Effector memory CD4-positive, alpha-beta T cell (primary cell): ENCODE results near the gene MOCS2.

Experiments
- DNase-seq, 3 donors: peaks; one replicate each; pipeline ENCODE4 v3.0.0-alpha.2; 2020
- H3K27ac ChIP-seq: 2 replicates; pipeline ENCODE4 v1.7.0; 2013; ENCODE audit warnings: mild to moderate bottlenecking, low read length, moderate library complexity; ENCODE audit not compliant: insufficient read depth, poor library complexity, severe bottlenecking
- H3K27me3 ChIP-seq: replicated peaks from 2 replicates; pipeline ENCODE4 v1.7.0; 2013; ENCODE audit warnings: mild to moderate bottlenecking, low read length; ENCODE audit not compliant: insufficient read depth, control insufficient read depth, poor library complexity, severe bottlenecking
- H3K36me3 ChIP-seq: 2 replicates; pipeline ENCODE4 v1.7.0; 2013; ENCODE audit warnings: mild to moderate bottlenecking, low read length, moderate library complexity; ENCODE audit not compliant: control insufficient read depth, insufficient read depth
- H3K4me1 ChIP-seq: 2 replicates; pipeline ENCODE4 v1.7.0; 2013; ENCODE audit warnings: low read length, mild to moderate bottlenecking; ENCODE audit not compliant: control insufficient read depth, insufficient read depth, poor library complexity, severe bottlenecking
- H3K4me3 ChIP-seq: 2 replicates; pipeline ENCODE4 v1.7.0; 2013; ENCODE audit warnings: low read length, low read depth, mild to moderate bottlenecking; ENCODE audit not compliant: insufficient read depth, poor library complexity, severe bottlenecking
- H3K9me3 ChIP-seq: 2 replicates; pipeline ENCODE4 v1.7.0; 2013; ENCODE audit warnings: mild to moderate bottlenecking, low read length, moderate library complexity; ENCODE audit not compliant: control insufficient read depth

Gene MOCS2

GRCh38 chr5:53099546-53099945, 10.0 kb downstream of the MOCS2 start:
- H3K27ac ChIP-seq, result no peak overlapping the region
- peaks cover 47% of the 10 kb centered on the region for H3K36me3 ChIP-seq

GRCh38 chr5:53095931-53096525, 13.5 kb downstream of the MOCS2 start:
- H3K36me3 ChIP-seq, result peaks cover 28% of the 10 kb centered on the region
- DNase-seq, result peak; percentile 14 to 62 (median 31)
- H3K4me1 ChIP-seq, result no peaks in the 10 kb centered on the region
- no peak overlapping the region for H3K27ac ChIP-seq
- H3K4me3 ChIP-seq, result no peak overlapping the region
- H3K27me3 ChIP-seq, result no peaks in the 10 kb centered on the region
- H3K9me3 ChIP-seq, result no peaks in the 10 kb centered on the region

More at GRCh38 chr5:53099546-53099945, 10.0 kb downstream of the MOCS2 start:
- no peaks in the 10 kb centered on the region for H3K27me3 ChIP-seq
- H3K9me3 ChIP-seq, result no peaks in the 10 kb centered on the region
- H3K4me1 ChIP-seq, result no peaks in the 10 kb centered on the region
- no peak overlapping the region for H3K4me3 ChIP-seq
- DNase-seq, result no peak

- no peak for DNase-seq
- Histone ChIP-seq H3K9me3 (no peaks in the 10 kb centered on the region), H3K27me3 (no peaks in the 10 kb centered on the region), H3K36me3 (peaks cover 22% of the 10 kb centered on the region), H3K4me1 (no peaks in the 10 kb centered on the region), H3K4me3 (no peak overlapping the region), H3K27ac (no peak overlapping the region)
These were observed 14.3 kb downstream of the MOCS2 start for GRCh38 chr5:53095217-53095616.

GRCh38 chr5:53092242-53092641, 17.3 kb downstream of the MOCS2 start:
- H3K9me3 ChIP-seq, result no peaks in the 10 kb centered on the region
- no peak overlapping the region for H3K27ac ChIP-seq
- no peak overlapping the region for H3K4me3 ChIP-seq
- H3K27me3 ChIP-seq, result no peaks in the 10 kb centered on the region
- no peaks in the 10 kb centered on the region for H3K4me1 ChIP-seq
- H3K36me3 ChIP-seq, result peaks cover 4% of the 10 kb centered on the region
- no peak for DNase-seq

- no peaks in the 10 kb centered on the region for H3K4me1 ChIP-seq
- no peak for DNase-seq
- H3K4me3 ChIP-seq, result no peak overlapping the region
- H3K9me3 ChIP-seq, result no peaks in the 10 kb centered on the region
- no peaks in the 10 kb centered on the region for H3K27me3 ChIP-seq
- H3K36me3 ChIP-seq, result no peaks in the 10 kb centered on the region
- no peak overlapping the region for H3K27ac ChIP-seq
These were observed 18.3 kb downstream of the MOCS2 start for GRCh38 chr5:53091289-53091688.

- Histone ChIP-seq H3K27ac (no peak overlapping the region), H3K9me3 (no peaks in the 10 kb centered on the region), H3K27me3 (no peaks in the 10 kb centered on the region), H3K4me1 (no peaks in the 10 kb centered on the region), H3K36me3 (no peaks in the 10 kb centered on the region), H3K4me3 (no peak overlapping the region)
- no peak for DNase-seq
These were observed 19.3 kb downstream of the MOCS2 start for GRCh38 chr5:53090229-53090628.

GRCh38 chr5:53089481-53089991, 20.0 kb downstream of the MOCS2 start:
- no peaks in the 10 kb centered on the region for H3K27me3 ChIP-seq
- no peak overlapping the region for H3K27ac ChIP-seq
- no peak for DNase-seq
- no peaks in the 10 kb centered on the region for H3K36me3 ChIP-seq
- peaks cover 6% of the 10 kb centered on the region for H3K4me1 ChIP-seq
- no peaks in the 10 kb centered on the region for H3K9me3 ChIP-seq
- H3K4me3 ChIP-seq, result peak overlapping the region; percentile 1

GRCh38 chr5:53087621-53088121, 21.9 kb downstream of the MOCS2 start:
- H3K4me1 ChIP-seq, result peaks cover 6% of the 10 kb centered on the region
- no peaks in the 10 kb centered on the region for H3K36me3 ChIP-seq

GRCh38 chr5:53087171-53087570, 22.4 kb downstream of the MOCS2 start:
- Histone ChIP-seq H3K27me3 (no peaks in the 10 kb centered on the region), H3K27ac (no peak overlapping the region), H3K4me3 (no peak overlapping the region), H3K4me1 (peaks cover 6% of the 10 kb centered on the region), H3K36me3 (no peaks in the 10 kb centered on the region), H3K9me3 (no peaks in the 10 kb centered on the region)
- no peak for DNase-seq

More at GRCh38 chr5:53087621-53088121, 21.9 kb downstream of the MOCS2 start:
- no peak for DNase-seq
- Histone ChIP-seq H3K27ac (no peak overlapping the region), H3K27me3 (no peaks in the 10 kb centered on the region), H3K4me3 (no peak overlapping the region), H3K9me3 (no peaks in the 10 kb centered on the region)

GRCh38 chr5:53084546-53085255, 24.9 kb downstream of the MOCS2 start:
- Histone ChIP-seq H3K4me1 (peaks cover 6% of the 10 kb centered on the region), H3K36me3 (no peaks in the 10 kb centered on the region), H3K9me3 (no peaks in the 10 kb centered on the region), H3K4me3 (no peak overlapping the region), H3K27me3 (no peaks in the 10 kb centered on the region), H3K27ac (no peak overlapping the region)
- DNase-seq, result no peak
